GM12878 (cell line): ENCODE results near the gene SLC25A36. TPM values are rescaled to one million over a fixed set of nuclear protein-coding genes. Genes with fewer than 3 reads are reported as not detected.
A peak's percentile ranks its signal among the peaks of the same experiment; 100 is the strongest.

Source experiments
- ATAC-seq: fragments of 200-7000 bp; cut with Tn5 transposase; 3 replicates; pipeline ENCODE4 v1.9.1; 2020; ENCODE audit warnings: mild to moderate bottlenecking, moderate library complexity
- BruUV-seq: library from RNA; stranded (reverse); fragments of 400-500 nt; replicated peaks from 2 replicates; lab custom pipeline; 2021; lab: Mats Ljungman, UMichigan
- CTCF ChIA-PET: fragments of 300-600 bp; sonication (Branson Sonifier 250); formaldehyde crosslinking; extraction: SDS; loops from one replicate; lab custom pipeline; 2021; ENCODE audit warnings: inconsistent platforms; lab: Yijun Ruan, JAX
- POLR2A ChIA-PET: fragments of 350-600 bp; formaldehyde crosslinking; extraction: SDS; loops from one replicate; lab custom pipeline; 2021; ENCODE audit warnings: inconsistent platforms; lab: Charles Lee
- RAD21 ChIA-PET: fragments of 300-600 bp; sonication (Branson Sonifier 250); formaldehyde crosslinking; loops from one replicate; lab custom pipeline; 2023; ENCODE audit warnings: antibody characterized with exemption; ENCODE audit not compliant: unreplicated experiment; lab: Charles Lee
- SMC1A ChIA-PET: fragments of 300-600 bp; sonication (Branson Sonifier 250); formaldehyde crosslinking; loops from one replicate; lab custom pipeline; 2023; ENCODE audit not compliant: unreplicated experiment, uncharacterized antibody; lab: Charles Lee
- DNase-seq: peaks from one replicate; pipeline ENCODE4 v3.0.0-alpha.2; 2011; ENCODE audit warnings: low read depth, low spot score
- FAIRE-seq: peaks from 3 replicates; lab custom pipeline; 2011; peaks lifted over from hg19 to GRCh38; lab: Jason Lieb, UNC
- H2AFZ ChIP-seq: 2 replicates; pipeline ENCODE4 v1.6.0; 2011; ENCODE audit warnings: low read depth, low read length, control low read depth; ENCODE audit not compliant: control insufficient read depth
- H3K27ac ChIP-seq: 2 replicates; pipeline ENCODE4 v1.5.1; 2011; ENCODE audit warnings: control low read depth; ENCODE audit not compliant: control insufficient read depth, insufficient read depth
- H3K27me3 ChIP-seq, 2 experiments: replicated peaks in 1 of 2; 2 replicates each; pipeline versions ENCODE4 v1.6.0 to v1.6.1; 2011; ENCODE audit warnings: low read length in 1 of 2; ENCODE audit not compliant: control insufficient read depth in 2 of 2, insufficient read depth in 2 of 2
- H3K36me3 ChIP-seq, 2 experiments: 2 replicates each; pipeline ENCODE4 v1.5.1; 2011; ENCODE audit warnings: low read length in 1 of 2; ENCODE audit not compliant: control insufficient read depth in 2 of 2, insufficient read depth in 2 of 2
- H3K4me1 ChIP-seq: 2 replicates; pipeline ENCODE4 v1.6.1; 2011; ENCODE audit warnings: mild to moderate bottlenecking, low read length, moderate library complexity, mixed read lengths; ENCODE audit not compliant: control insufficient read depth, insufficient read depth
- H3K4me2 ChIP-seq: 2 replicates; pipeline ENCODE4 v1.6.0; 2011; ENCODE audit warnings: control low read depth; ENCODE audit not compliant: control insufficient read depth, insufficient read depth
- H3K4me3 ChIP-seq: fragments of 200-600 bp; sonication (generic); 2 replicates; pipeline ENCODE4 v1.5.1; 2016
- H3K79me2 ChIP-seq: 2 replicates; pipeline ENCODE4 v1.6.0; 2011; ENCODE audit warnings: low read length; ENCODE audit not compliant: control insufficient read depth, insufficient read depth
- H3K9ac ChIP-seq: 2 replicates; pipeline ENCODE4 v1.8.0; 2011; ENCODE audit warnings: low read length, control low read depth, mixed read lengths; ENCODE audit not compliant: control insufficient read depth, insufficient read depth
- H3K9me3 ChIP-seq: replicated peaks from 3 replicates; pipeline ENCODE4 v1.5.1; 2011; ENCODE audit warnings: mild to moderate bottlenecking, low read length; ENCODE audit not compliant: control insufficient read depth, insufficient read depth
- H4K20me1 ChIP-seq: 2 replicates; pipeline ENCODE4 v1.6.0; 2011; ENCODE audit not compliant: control insufficient read depth, insufficient read depth
- BMI1 ChIP-seq: fragments of 450-650 bp; IDR thresholded peaks from 2 replicates; pipeline ENCODE4 v1.6.1; 2016; ENCODE audit warnings: mild to moderate bottlenecking, moderate library complexity, borderline replicate concordance
- IRF4 ChIP-seq: IDR thresholded peaks from 2 replicates; pipeline ENCODE4 v1.6.1; 2011; ENCODE audit warnings: low read depth, low read length
- JUNB ChIP-seq: IDR thresholded peaks from 2 replicates; pipeline ENCODE4 v1.6.1; 2016; ENCODE audit warnings: antibody characterized with exemption, mild to moderate bottlenecking
- MTA3 ChIP-seq: IDR thresholded peaks from 2 replicates; pipeline ENCODE4 v1.6.1; 2012; ENCODE audit warnings: low read length, inconsistent platforms, borderline replicate concordance
- RAD21 ChIP-seq: IDR thresholded peaks from 2 replicates; pipeline ENCODE4 v1.6.1; 2011; ENCODE audit warnings: mild to moderate bottlenecking, low read depth, low read length, moderate library complexity; ENCODE audit not compliant: insufficient read depth
- RUNX3 ChIP-seq: IDR thresholded peaks from 2 replicates; pipeline ENCODE4 v1.6.1; 2012; ENCODE audit warnings: low read length, inconsistent platforms
- SP1 ChIP-seq: IDR thresholded peaks from one replicate; pipeline ENCODE4 v1.6.1; 2011; ENCODE audit warnings: low read depth, low read length
- TBL1XR1 ChIP-seq: IDR thresholded peaks from 2 replicates; pipeline ENCODE4 v1.6.1; 2012; ENCODE audit warnings: low read depth, low read length, improper control_type of control experiment
- WGBS: methylation state at CpG from one replicate; pipeline ENCODE4 v1.1.6; 2016; ENCODE audit warnings: low lambda C conversion rate; ENCODE audit not compliant: insufficient replicate concordance, insufficient coverage; ENCODE audit errors: missing lambda C conversion rate; 5-methylcytosine and 5-hydroxymethylcytosine counted together
- in situ Hi-C: fragments of 300-500 bp; cut with MboI; formaldehyde crosslinking; loops from 9 replicates; pipeline ENCODE4 v1.14.3; 2018; ENCODE audit warnings: mixed read lengths
- intact Hi-C: fragments of 100-400 bp; cut with micrococcal nuclease; formaldehyde crosslinking; loops from one replicate; pipeline ENCODE4 v1.14.2; 2022; ENCODE audit not compliant: unreplicated experiment
- polyA plus RNA-seq, 11 experiments: library from polyadenylated mRNA; depleted of rRNA in 4 of 11; unstranded in 6 of 11; stranded (reverse) in 5 of 11; fragments of >200 nt; fragmentation: Nextera tagmentation in 4 of 11; fragmentation: Illumina TruSeq in 1 of 11; extraction: Ambion mirVana in 4 of 11; extraction: Trizol in 1 of 11; gene quantifications; 1 replicate in 1 of 11; 2 replicates in 10 of 11; pipeline versions ENCODE4 v1.2.1 to v1.2.3, GENCODE V29; 2011 to 2016; ENCODE audit warnings: inconsistent platforms in 2 of 11, missing spikeins in 2 of 11, low read depth in 1 of 11
- total RNA-seq, 4 experiments: library from RNA; depleted of rRNA in 3 of 4; stranded (reverse); fragments of >200 nt in 3 of 4; fragmentation: Illumina TruSeq in 1 of 4; extraction: Trizol in 1 of 4; gene quantifications; 2 replicates each; pipeline versions ENCODE4 v1.2.1 to v1.2.3, GENCODE V29; 2013 to 2021
- TF ChIP-seq, protein P1 (sequence below): fragments of 450-650 bp; IDR thresholded peaks from 2 replicates; pipeline ENCODE4 v1.6.1; 2017; ENCODE audit warnings: antibody characterized with exemption, mild to moderate bottlenecking, moderate library complexity
- TF ChIP-seq, protein P2 (sequence below), 3 experiments: IDR thresholded peaks in 2 of 3; conservative IDR thresholded peaks in 1 of 3; 2 replicates each; pipeline ENCODE4 v1.5.1; 2011; ENCODE audit warnings: low read depth in 3 of 3, low read length in 3 of 3, mild to moderate bottlenecking in 3 of 3, control low read depth in 2 of 3, moderate library complexity in 2 of 3, inconsistent platforms in 1 of 3, mixed read lengths in 1 of 3; ENCODE audit not compliant: control insufficient read depth in 2 of 3, insufficient read depth in 1 of 3; ENCODE audit errors: extremely low read depth in 1 of 3

Gene SLC25A36
- total and polyA plus RNA-seq, 10 of the 15 experiments (the other 5 are each of a cell fraction or from before 2014, with no cell fraction given): 13.0 to 183 (median 47.7) TPM

DNA sequence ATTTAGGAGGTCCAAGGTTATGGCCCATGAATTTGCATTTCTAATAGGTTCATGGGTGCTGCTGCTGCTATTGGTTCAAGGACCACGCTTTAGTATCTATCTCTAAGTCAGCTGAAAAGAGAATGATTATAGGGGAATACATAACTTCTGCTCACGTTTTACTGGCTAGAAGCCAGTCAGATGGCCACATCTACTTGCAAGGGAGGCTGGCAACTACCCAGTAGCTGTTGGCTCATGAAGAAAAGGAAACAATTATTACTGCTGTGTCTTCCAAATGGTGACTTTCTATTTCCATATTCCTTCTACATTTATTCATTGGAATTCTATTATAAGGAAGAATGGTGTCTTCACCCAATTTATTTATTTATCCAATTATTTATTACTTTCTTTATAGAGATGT lies 54.2 kb downstream of the SLC25A36 start:
- H3K36me3 ChIP-seq: no peaks in the 10 kb centered on the region
- FAIRE-seq (no peak), ATAC-seq (no peak), DNase-seq (no peak)
- 0% methylated on average over 2 of the region's 2 CpGs for WGBS
- no peaks in the 10 kb centered on the region for H3K79me2 ChIP-seq
- no peak overlapping the region for H3K4me3 ChIP-seq
- no peaks in the 10 kb centered on the region for H3K9me3 ChIP-seq
- CTCF ChIA-PET: no interaction called here
- no peaks in the 10 kb centered on the region for H4K20me1 ChIP-seq
- H2AFZ ChIP-seq: no peak overlapping the region
- H3K27me3 ChIP-seq: no peaks in the 10 kb centered on the region; a peak in 1 of 4 replicates
- no peaks in the 10 kb centered on the region for H3K4me1 ChIP-seq
- no peak overlapping the region for H3K9ac ChIP-seq
- RAD21 ChIA-PET: no interaction called here
- SMC1A ChIA-PET: no interaction called here
- no peak for TF ChIP-seq JUNB
- intact Hi-C loops: no loop called here
- H3K27ac ChIP-seq: no peak overlapping the region
- no peak overlapping the region for H3K4me2 ChIP-seq
- no TSS peak for BruUV-seq
- in situ Hi-C loops: no loop called here
- POLR2A ChIA-PET: no interaction called here

DNA sequence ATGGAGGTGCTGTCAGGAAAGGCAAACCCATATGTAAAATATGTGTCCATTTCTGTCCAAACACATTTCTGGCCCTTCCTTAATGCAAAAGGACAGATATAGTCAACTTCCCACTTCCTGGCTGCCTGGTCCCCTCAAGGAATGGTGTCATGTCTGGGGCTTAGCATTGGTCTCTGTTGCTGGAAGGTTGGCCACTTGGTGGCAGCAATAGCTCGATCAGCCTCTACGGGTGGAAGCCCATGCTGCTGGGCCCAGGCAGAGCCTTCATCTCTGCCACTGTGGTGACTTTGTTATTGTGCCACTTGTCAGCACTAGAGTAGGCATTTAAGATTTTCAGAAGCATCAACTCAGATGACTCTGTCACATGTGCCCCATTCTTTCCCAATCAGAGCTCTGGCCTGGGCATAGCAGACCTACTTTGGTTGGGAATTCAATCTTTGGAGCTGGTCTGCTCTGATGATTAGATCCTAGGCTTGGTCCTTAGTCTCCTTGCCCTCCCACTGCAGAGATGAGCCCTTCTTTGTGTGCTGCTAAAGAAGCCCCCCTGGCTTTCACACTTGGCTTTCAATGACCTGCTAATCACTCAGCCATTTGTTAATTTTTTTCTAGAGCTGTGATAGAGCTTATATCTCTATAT lies 58.5 kb downstream of the SLC25A36 start:
- peak; percentile 7 for DNase-seq
- Histone ChIP-seq H4K20me1 (no peaks in the 10 kb centered on the region), H3K36me3 (no peaks in the 10 kb centered on the region), H2AFZ (no peak overlapping the region), H3K4me1 (no peaks in the 10 kb centered on the region), H3K79me2 (no peaks in the 10 kb centered on the region), H3K4me2 (no peak overlapping the region), H3K9ac (no peak overlapping the region), H3K4me3 (no peak overlapping the region), H3K27ac (no peak overlapping the region), H3K27me3 (no peaks in the 10 kb centered on the region; a peak in 1 of 4 replicates), H3K9me3 (no peaks in the 10 kb centered on the region)
- FAIRE-seq: peak; percentile 49
- ChIA-PET POLR2A (no interaction called here), SMC1A (interaction anchor here (0.6 to 3.5 kb wide), 12 partner anchors 9 to 337 kb away, joined by 3 to 17 read pairs (median 3); no protein-coding TSS in a partner anchor), CTCF (interaction anchor here (0.6 to 4.7 kb wide), 23 partner anchors 10 to 455 kb away, joined by 3 to 64 read pairs (median 4); no protein-coding TSS in a partner anchor), RAD21 (interaction anchor here (0.8 to 3.7 kb wide), 7 partner anchors 10 to 192 kb away, joined by 3 to 23 read pairs (median 3); no protein-coding TSS in a partner anchor)
- ATAC-seq: peak; percentile 100
- in situ Hi-C loops: loop anchor here (5.0 kb wide), 2 partner anchors 107 to 192 kb away; no protein-coding TSS in a partner anchor
- WGBS: 0% methylated on average over 2 of the region's 2 CpGs
- no TSS peak for BruUV-seq
- intact Hi-C loops: loop anchor here (1.0 to 10.0 kb wide), 3 partner anchors 105 to 275 kb away; no protein-coding TSS in a partner anchor
- TF ChIP-seq BMI1 (no peak), MTA3 (no peak), TBL1XR1 (no peak), SP1 (no peak), RAD21 (peak; percentile 71), IRF4 (no peak), RUNX3 (no peak)
- TF ChIP-seq, protein P1, sequence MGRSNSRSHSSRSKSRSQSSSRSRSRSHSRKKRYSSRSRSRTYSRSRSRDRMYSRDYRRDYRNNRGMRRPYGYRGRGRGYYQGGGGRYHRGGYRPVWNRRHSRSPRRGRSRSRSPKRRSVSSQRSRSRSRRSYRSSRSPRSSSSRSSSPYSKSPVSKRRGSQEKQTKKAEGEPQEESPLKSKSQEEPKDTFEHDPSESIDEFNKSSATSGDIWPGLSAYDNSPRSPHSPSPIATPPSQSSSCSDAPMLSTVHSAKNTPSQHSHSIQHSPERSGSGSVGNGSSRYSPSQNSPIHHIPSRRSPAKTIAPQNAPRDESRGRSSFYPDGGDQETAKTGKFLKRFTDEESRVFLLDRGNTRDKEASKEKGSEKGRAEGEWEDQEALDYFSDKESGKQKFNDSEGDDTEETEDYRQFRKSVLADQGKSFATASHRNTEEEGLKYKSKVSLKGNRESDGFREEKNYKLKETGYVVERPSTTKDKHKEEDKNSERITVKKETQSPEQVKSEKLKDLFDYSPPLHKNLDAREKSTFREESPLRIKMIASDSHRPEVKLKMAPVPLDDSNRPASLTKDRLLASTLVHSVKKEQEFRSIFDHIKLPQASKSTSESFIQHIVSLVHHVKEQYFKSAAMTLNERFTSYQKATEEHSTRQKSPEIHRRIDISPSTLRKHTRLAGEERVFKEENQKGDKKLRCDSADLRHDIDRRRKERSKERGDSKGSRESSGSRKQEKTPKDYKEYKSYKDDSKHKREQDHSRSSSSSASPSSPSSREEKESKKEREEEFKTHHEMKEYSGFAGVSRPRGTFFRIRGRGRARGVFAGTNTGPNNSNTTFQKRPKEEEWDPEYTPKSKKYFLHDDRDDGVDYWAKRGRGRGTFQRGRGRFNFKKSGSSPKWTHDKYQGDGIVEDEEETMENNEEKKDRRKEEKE: no peak
- TF ChIP-seq, protein P2, sequence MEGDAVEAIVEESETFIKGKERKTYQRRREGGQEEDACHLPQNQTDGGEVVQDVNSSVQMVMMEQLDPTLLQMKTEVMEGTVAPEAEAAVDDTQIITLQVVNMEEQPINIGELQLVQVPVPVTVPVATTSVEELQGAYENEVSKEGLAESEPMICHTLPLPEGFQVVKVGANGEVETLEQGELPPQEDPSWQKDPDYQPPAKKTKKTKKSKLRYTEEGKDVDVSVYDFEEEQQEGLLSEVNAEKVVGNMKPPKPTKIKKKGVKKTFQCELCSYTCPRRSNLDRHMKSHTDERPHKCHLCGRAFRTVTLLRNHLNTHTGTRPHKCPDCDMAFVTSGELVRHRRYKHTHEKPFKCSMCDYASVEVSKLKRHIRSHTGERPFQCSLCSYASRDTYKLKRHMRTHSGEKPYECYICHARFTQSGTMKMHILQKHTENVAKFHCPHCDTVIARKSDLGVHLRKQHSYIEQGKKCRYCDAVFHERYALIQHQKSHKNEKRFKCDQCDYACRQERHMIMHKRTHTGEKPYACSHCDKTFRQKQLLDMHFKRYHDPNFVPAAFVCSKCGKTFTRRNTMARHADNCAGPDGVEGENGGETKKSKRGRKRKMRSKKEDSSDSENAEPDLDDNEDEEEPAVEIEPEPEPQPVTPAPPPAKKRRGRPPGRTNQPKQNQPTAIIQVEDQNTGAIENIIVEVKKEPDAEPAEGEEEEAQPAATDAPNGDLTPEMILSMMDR (IDR thresholded peaks at IDR 0.05 in 2 of 3, conservative IDR thresholded peaks at IDR 0.05 in 1 of 3; ENCODE audit: control insufficient read depth in 2 of 3, extremely low read depth in 1 of 3, insufficient read depth in 1 of 3, low read depth in 3 of 3, low read length in 3 of 3): peak; percentile 74 to 88 (median 76)
